Activated CD8-positive, alpha-beta memory T cell treated with anti-CD3 and anti-CD28 coated beads, Interleukin-2, amount 50 U/mL, for 1 hour (primary cell): ENCODE results near the gene ANKRD33.

Experiments used
- DNase-seq: peaks from one replicate; pipeline ENCODE4 v3.0.0-alpha.2; 2020; ENCODE audit errors: extremely low read depth

ANKRD33 gene

GRCh38 chr12:51904951-51905470, 17.1 kb downstream of the ANKRD33 start:
- no peak for DNase-seq

- DNase-seq, result no peak
Measured at GRCh38 chr12:51905471-51906429, 17.8 kb downstream of the ANKRD33 start.

GRCh38 chr12:51906430-51907082, 18.7 kb downstream of the ANKRD33 start:
- DNase-seq, result no peak

- DNase-seq, result no peak
Measured at GRCh38 chr12:51907083-51907855, 19.4 kb downstream of the ANKRD33 start, which contains the start of gene ACVRL1. Gene ACVRL1 (plus strand): TSS chr12:51907504. CDS start chr12:51912475, 4,971 bp downstream.

- no peak for DNase-seq
Measured at GRCh38 chr12:51907856-51908425, 20.0 kb downstream of the ANKRD33 start.

GRCh38 chr12:51908876-51909592, 21.1 kb downstream of the ANKRD33 start:
- no peak for DNase-seq

- DNase-seq, result no peak
Measured at GRCh38 chr12:51910168-51910567, 22.3 kb downstream of the ANKRD33 start.

- no peak for DNase-seq
Measured at GRCh38 chr12:51910691-51911090, 22.8 kb downstream of the ANKRD33 start.

- DNase-seq, result no peak
Measured at GRCh38 chr12:51911307-51911706, 23.4 kb downstream of the ANKRD33 start.

GRCh38 chr12:51911788-51912711, 24.1 kb downstream of the ANKRD33 start:
- DNase-seq, result no peak

GRCh38 chr12:51913071-51914033, 25.4 kb downstream of the ANKRD33 start:
- DNase-seq, result no peak

GRCh38 chr12:51914034-51914923, 26.4 kb downstream of the ANKRD33 start:
- no peak for DNase-seq

- no peak for DNase-seq
Measured at GRCh38 chr12:51915003-51915625, 27.2 kb downstream of the ANKRD33 start.

- DNase-seq, result no peak
Measured at GRCh38 chr12:51915951-51916350, 28.0 kb downstream of the ANKRD33 start.

- DNase-seq, result no peak
Measured at GRCh38 chr12:51917041-51917590, 29.2 kb downstream of the ANKRD33 start.

GRCh38 chr12:51917746-51918453, 30.0 kb downstream of the ANKRD33 start:
- DNase-seq, result no peak
